ENCODE measurements around the gene BAHCC1.

DNA sequence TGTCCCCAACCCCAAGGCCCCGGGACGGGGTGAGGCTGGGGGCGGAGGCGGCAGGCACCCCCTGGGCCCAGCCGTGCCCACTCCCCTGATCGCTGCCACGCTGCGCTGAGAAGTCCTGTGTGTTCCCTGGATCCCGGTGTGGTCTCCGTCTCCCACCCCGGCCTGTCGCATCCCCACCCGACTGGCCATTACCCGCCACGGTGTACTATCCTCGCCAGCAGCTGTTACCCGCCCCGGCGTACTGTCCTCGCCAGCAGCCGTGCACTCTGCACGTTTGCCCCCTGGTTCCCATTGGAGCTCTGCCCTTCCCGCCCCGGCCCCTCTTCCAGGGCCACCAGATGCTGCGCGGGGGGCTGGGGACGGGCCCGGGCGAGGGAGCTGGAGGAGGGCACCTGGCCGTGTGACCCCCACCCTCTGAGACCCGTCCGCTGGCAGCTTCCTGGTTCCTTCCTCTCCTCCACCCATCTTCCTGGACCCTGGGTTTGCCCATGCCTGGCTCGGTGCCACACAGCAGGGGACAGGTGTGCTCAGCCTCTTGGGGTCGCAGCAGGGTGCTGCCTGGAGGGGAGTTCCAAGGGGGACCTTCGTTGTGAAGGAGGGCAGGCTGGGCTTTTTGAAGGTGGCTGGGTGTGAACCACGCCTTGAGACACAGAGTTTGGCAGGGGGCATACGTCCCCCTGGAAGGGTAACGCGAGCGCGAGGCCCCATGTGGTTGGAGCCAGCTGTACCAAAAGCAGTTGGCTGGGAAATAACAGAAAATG is 19.7 kb downstream of the BAHCC1 start:
- TF ChIP-seq, protein P1, sequence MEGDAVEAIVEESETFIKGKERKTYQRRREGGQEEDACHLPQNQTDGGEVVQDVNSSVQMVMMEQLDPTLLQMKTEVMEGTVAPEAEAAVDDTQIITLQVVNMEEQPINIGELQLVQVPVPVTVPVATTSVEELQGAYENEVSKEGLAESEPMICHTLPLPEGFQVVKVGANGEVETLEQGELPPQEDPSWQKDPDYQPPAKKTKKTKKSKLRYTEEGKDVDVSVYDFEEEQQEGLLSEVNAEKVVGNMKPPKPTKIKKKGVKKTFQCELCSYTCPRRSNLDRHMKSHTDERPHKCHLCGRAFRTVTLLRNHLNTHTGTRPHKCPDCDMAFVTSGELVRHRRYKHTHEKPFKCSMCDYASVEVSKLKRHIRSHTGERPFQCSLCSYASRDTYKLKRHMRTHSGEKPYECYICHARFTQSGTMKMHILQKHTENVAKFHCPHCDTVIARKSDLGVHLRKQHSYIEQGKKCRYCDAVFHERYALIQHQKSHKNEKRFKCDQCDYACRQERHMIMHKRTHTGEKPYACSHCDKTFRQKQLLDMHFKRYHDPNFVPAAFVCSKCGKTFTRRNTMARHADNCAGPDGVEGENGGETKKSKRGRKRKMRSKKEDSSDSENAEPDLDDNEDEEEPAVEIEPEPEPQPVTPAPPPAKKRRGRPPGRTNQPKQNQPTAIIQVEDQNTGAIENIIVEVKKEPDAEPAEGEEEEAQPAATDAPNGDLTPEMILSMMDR (IDR thresholded peaks at IDR 0.05) = no peak
- TF ChIP-seq POLR2AphosphoS5 (IDR thresholded peaks at IDR 0.05) (no peak), POLR2A (IDR thresholded peaks at IDR 0.05) (no peak), EP300 (IDR thresholded peaks at IDR 0.05) (no peak)
